SU-DHL-6 (cell line): ENCODE results near the gene C2orf81.
"Not testable (repeated sequence)": the region's sequence is repeated elsewhere in the genome, so short reads cannot be mapped to it uniquely, and the experiment has no call there.

Experiments used
- H2AFZ ChIP-seq: fragments of 200-600 bp; sonication (generic); 2 replicates; pipeline ENCODE4 v1.6.1; 2014; ENCODE audit warnings: low read depth, mild to moderate bottlenecking, moderate library complexity, mixed read lengths, antibody characterized with exemption, low read length; ENCODE audit not compliant: severe bottlenecking
- H3F3A ChIP-seq: fragments of 200-600 bp; shearing (Covaris generic); 2 replicates; pipeline ENCODE4 v1.6.0; 2016; ENCODE audit warnings: antibody characterized with exemption, mild to moderate bottlenecking; ENCODE audit not compliant: insufficient read depth
- H3K27ac ChIP-seq: fragments of 200-600 bp; sonication (generic); 2 replicates; pipeline ENCODE4 v1.5.1; 2016; ENCODE audit warnings: low read depth, mild to moderate bottlenecking, low read length, moderate library complexity, mixed read lengths
- H3K27me3 ChIP-seq: fragments of 200-600 bp; sonication (generic), shearing (Covaris generic); 2 replicates; pipeline ENCODE4 v1.6.0; 2014; ENCODE audit warnings: mild to moderate bottlenecking, low read length
- H3K36me3 ChIP-seq: fragments of 200-600 bp; sonication (generic); 2 replicates; pipeline ENCODE4 v1.6.1; 2014; ENCODE audit warnings: mild to moderate bottlenecking, low read length, mixed read lengths
- H3K4me2 ChIP-seq: fragments of 300-600, 200-600 bp; shearing (Covaris generic), sonication (generic); 2 replicates; pipeline ENCODE4 v1.6.0; 2014; ENCODE audit warnings: low read length, low read depth, mild to moderate bottlenecking; ENCODE audit not compliant: poor library complexity, severe bottlenecking
- H3K4me3 ChIP-seq: fragments of 200-600 bp; sonication (generic); 2 replicates; pipeline ENCODE4 v1.5.1; 2014; ENCODE audit warnings: antibody characterized with exemption, low read length, mild to moderate bottlenecking, mixed read lengths; ENCODE audit not compliant: insufficient read depth, poor library complexity, severe bottlenecking
- H3K79me2 ChIP-seq: fragments of 200-600 bp; sonication (generic); 2 replicates; pipeline ENCODE4 v1.6.1; 2014; ENCODE audit warnings: mild to moderate bottlenecking, low read length, moderate library complexity; ENCODE audit not compliant: insufficient read depth
- H3K9ac ChIP-seq: fragments of 200-600 bp; sonication (generic); 2 replicates; pipeline ENCODE4 v1.7.0; 2014; ENCODE audit warnings: mild to moderate bottlenecking, low read length
- H3K9me2 ChIP-seq: fragments of 200-600 bp; sonication (generic); replicated peaks from 2 replicates; pipeline ENCODE4 v1.6.1; 2014; ENCODE audit warnings: low read length; ENCODE audit not compliant: insufficient read depth
- H3K9me3 ChIP-seq: fragments of 200-600 bp; sonication (generic); 2 replicates; pipeline ENCODE4 v1.6.1; 2014; ENCODE audit warnings: low read length, mixed read lengths; ENCODE audit not compliant: insufficient read depth
- H4K20me1 ChIP-seq: fragments of 200-600 bp; sonication (generic); 2 replicates; pipeline ENCODE4 v1.6.1; 2014; ENCODE audit warnings: low read depth, mild to moderate bottlenecking, antibody characterized with exemption, low read length, moderate library complexity, mixed read lengths
- CTCF ChIP-seq: fragments of 200-600 bp; sonication (generic); IDR thresholded peaks from one replicate; pipeline ENCODE4 v1.5.1; 2017; ENCODE audit warnings: antibody characterized with exemption, mild to moderate bottlenecking, low read length, moderate library complexity; ENCODE audit not compliant: insufficient read depth, poor library complexity, severe bottlenecking
- EZH2phosphoT487 ChIP-seq: fragments of 200-600 bp; sonication (generic), shearing (Covaris generic); conservative IDR thresholded peaks from 2 replicates; pipeline ENCODE4 v1.6.1; 2018; ENCODE audit warnings: mild to moderate bottlenecking, antibody characterized with exemption, low read length, moderate library complexity, mixed read lengths

C2orf81 gene

GRCh38 chr2:74462054-74462785, 40.8 kb upstream of the C2orf81 start:
- H2AFZ ChIP-seq, result no peak overlapping the region
- no peak overlapping the region for H3K9ac ChIP-seq
- H3K4me2 ChIP-seq, result no peak overlapping the region
- peaks cover 4% of the 10 kb centered on the region for H3F3A ChIP-seq
- no peaks in the 10 kb centered on the region for H3K9me3 ChIP-seq
- no peak overlapping the region for H3K27ac ChIP-seq
- no peaks in the 10 kb centered on the region; the same call in 1 of the 2 replicates for H3K36me3 ChIP-seq
- no peaks in the 10 kb centered on the region for H4K20me1 ChIP-seq
- H3K79me2 ChIP-seq, result peaks cover 11% of the 10 kb centered on the region
- H3K27me3 ChIP-seq, result no peaks in the 10 kb centered on the region
- no peaks in the 10 kb centered on the region for H3K9me2 ChIP-seq
- no peak overlapping the region for H3K4me3 ChIP-seq
- TF ChIP-seq CTCF (no peak), EZH2phosphoT487 (no peak)

GRCh38 chr2:74461187-74462053, 40.0 kb upstream of the C2orf81 start:
- no peaks in the 10 kb centered on the region for H4K20me1 ChIP-seq
- peaks cover 12% of the 10 kb centered on the region for H3F3A ChIP-seq
- H2AFZ ChIP-seq, result no peak overlapping the region
- no peak overlapping the region for H3K4me2 ChIP-seq
- no peak overlapping the region for H3K9ac ChIP-seq
- H3K9me2 ChIP-seq, result no peaks in the 10 kb centered on the region
- no peaks in the 10 kb centered on the region for H3K9me3 ChIP-seq
- H3K36me3 ChIP-seq, result no peaks in the 10 kb centered on the region; the same call in 1 of the 2 replicates
- H3K79me2 ChIP-seq, result peaks cover 11% of the 10 kb centered on the region
- H3K27ac ChIP-seq, result no peak overlapping the region
- no peak overlapping the region for H3K4me3 ChIP-seq
- H3K27me3 ChIP-seq, result no peaks in the 10 kb centered on the region
- TF ChIP-seq EZH2phosphoT487 (no peak), CTCF (peak; percentile 13)

- peaks cover 18% of the 10 kb centered on the region for H3K79me2 ChIP-seq
- H3K9ac ChIP-seq, H3K9me3 ChIP-seq, H3K9me2 ChIP-seq, H3K36me3 ChIP-seq, H2AFZ ChIP-seq, H3K4me3 ChIP-seq, H3K4me2 ChIP-seq, H3K27me3 ChIP-seq, H4K20me1 ChIP-seq, H3K27ac ChIP-seq: not testable (repeated sequence)
- peaks cover 14% of the 10 kb centered on the region for H3F3A ChIP-seq
Measured at GRCh38 chr2:74460187-74460586, 38.8 kb upstream of the C2orf81 start.

GRCh38 chr2:74459503-74460118, 38.2 kb upstream of the C2orf81 start:
- H3K4me2 ChIP-seq, result peak overlapping the region; percentile 95
- not testable (repeated sequence) for H3K9me2 ChIP-seq, H3K27ac ChIP-seq, H3K36me3 ChIP-seq, H3K27me3 ChIP-seq, H3K9me3 ChIP-seq, H4K20me1 ChIP-seq, H2AFZ ChIP-seq
- H3K9ac ChIP-seq, result peak overlapping the region; percentile 82; the same call in 1 of the 2 replicates
- peaks cover 14% of the 10 kb centered on the region for H3F3A ChIP-seq
- H3K4me3 ChIP-seq, result peak overlapping the region; percentile 86
- peaks cover 14% of the 10 kb centered on the region for H3K79me2 ChIP-seq
